GOT3 (cell line): ENCODE results near the gene CEPT1.

ENCODE experiments used
- DNase-seq: peaks from one replicate; lab custom pipeline; 2025; ENCODE audit warnings: mixed read lengths; lab: John Stamatoyannopoulos, UW

The CEPT1 gene

GRCh38 chr1:111227851-111228747 lies 88.1 kb downstream of the CEPT1 start:
- no peak for DNase-seq

GRCh38 chr1:111228748-111229126 lies 88.7 kb downstream of the CEPT1 start:
- DNase-seq, result no peak

- DNase-seq, result no peak
Observed at GRCh38 chr1:111232134-111232533, 92.1 kb downstream of the CEPT1 start.

GRCh38 chr1:111234258-111234657 lies 94.2 kb downstream of the CEPT1 start:
- no peak for DNase-seq
